K562 (cell line): ENCODE measurements around the gene IL1B. TPM values are rescaled to one million over a fixed set of nuclear protein-coding genes. Genes with fewer than 3 reads are reported as not detected.

Experiments
- ATAC-seq: fragments of 200-7000 bp; cut with Tn5 transposase; 3 replicates; pipeline ENCODE4 v1.9.1; 2020; ENCODE audit warnings: moderate library complexity
- BruUV-seq: library from RNA; stranded (reverse); fragments of 400-500 nt; replicated peaks from 2 replicates; lab custom pipeline; 2021; lab: Mats Ljungman, UMichigan
- CTCF ChIA-PET: fragments of 300-600 bp; formaldehyde crosslinking; extraction: SDS; loops from one replicate; lab custom pipeline; 2021; ENCODE audit warnings: low intra/inter-chr PET ratio; lab: Yijun Ruan, JAX
- POLR2A ChIA-PET: fragments of 300-600, 350-650 bp; sonication (Branson Sonifier 250); formaldehyde crosslinking; extraction: SDS; loops from one replicate; lab custom pipeline; 2021; ENCODE audit warnings: antibody characterized with exemption, inconsistent platforms; lab: Yijun Ruan, JAX
- DNase-seq, 4 experiments: peaks; one replicate each; pipeline versions ENCODE4 v3.0.0 to v3.0.0-alpha.2; 2011 to 2018; ENCODE audit warnings: low spot score in 3 of 4, mixed read lengths in 3 of 4; ENCODE audit errors: extremely low read depth in 1 of 4
- FAIRE-seq: peaks from 2 replicates; lab custom pipeline; 2011; peaks lifted over from hg19 to GRCh38; lab: Jason Lieb, UNC
- H2AFZ ChIP-seq: 2 replicates; pipeline ENCODE4 v1.6.0; 2011; ENCODE audit warnings: low read depth, low read length, control low read depth, inconsistent platforms
- H3K27ac ChIP-seq: fragments of 200-600 bp; 3 replicates; pipeline ENCODE4 v1.8.0; 2011; ENCODE audit warnings: low read depth, mild to moderate bottlenecking, control low read depth, inconsistent platforms, low read length, moderate library complexity, mixed read lengths; ENCODE audit errors: extremely low read depth
- H3K27me3 ChIP-seq, 2 experiments: fragments of 300-600 bp in 1 of 2; 2 replicates in 1 of 2; 3 replicates in 1 of 2; pipeline versions ENCODE4 v1.6.0 to v1.8.0; 2011; ENCODE audit warnings: inconsistent platforms in 2 of 2, low read length in 2 of 2, mild to moderate bottlenecking in 1 of 2, mixed read lengths in 1 of 2, moderate library complexity in 1 of 2; ENCODE audit not compliant: control insufficient read depth in 2 of 2, insufficient read depth in 2 of 2
- H3K36me3 ChIP-seq: fragments of 300-600 bp; 3 replicates; pipeline ENCODE4 v1.8.0; 2011; ENCODE audit warnings: mild to moderate bottlenecking, low read length, inconsistent platforms; ENCODE audit not compliant: control insufficient read depth, insufficient read depth
- H3K4me1 ChIP-seq, 2 experiments: fragments of 200-600 bp in 1 of 2; replicated peaks in 1 of 2; 2 replicates in 1 of 2; 3 replicates in 1 of 2; pipeline versions ENCODE4 v1.5.1 to v1.8.0; 2011; ENCODE audit warnings: inconsistent platforms in 2 of 2, low read length in 2 of 2, mild to moderate bottlenecking in 1 of 2, mixed read lengths in 1 of 2, moderate library complexity in 1 of 2; ENCODE audit not compliant: control insufficient read depth in 2 of 2, insufficient read depth in 2 of 2
- H3K4me2 ChIP-seq: 2 replicates; pipeline ENCODE4 v1.6.1; 2011; ENCODE audit warnings: low read length, control low read depth, inconsistent platforms, mixed read lengths; ENCODE audit not compliant: insufficient read depth
- H3K4me3 ChIP-seq: fragments of 200-600 bp; sonication (generic), shearing (Covaris generic); 2 replicates; pipeline ENCODE4 v1.5.1; 2016; ENCODE audit warnings: control low read depth, inconsistent platforms
- H3K79me2 ChIP-seq: fragments of 200-600 bp; 3 replicates; pipeline ENCODE4 v1.8.0; 2011; ENCODE audit warnings: low read length, inconsistent platforms; ENCODE audit not compliant: control insufficient read depth, insufficient read depth
- H3K9ac ChIP-seq, 2 experiments: 2 replicates each; pipeline versions ENCODE4 v1.6.0 to v1.6.1; 2011; ENCODE audit warnings: low read depth in 2 of 2, low read length in 2 of 2, control low read depth in 1 of 2, inconsistent platforms in 1 of 2, mild to moderate bottlenecking in 1 of 2, mixed read lengths in 1 of 2; ENCODE audit not compliant: insufficient read depth in 1 of 2
- H3K9me1 ChIP-seq: one replicate; pipeline ENCODE4 v1.6.0; 2011; ENCODE audit warnings: inconsistent platforms, mild to moderate bottlenecking, low read length, moderate library complexity; ENCODE audit not compliant: control insufficient read depth, insufficient read depth
- H3K9me3 ChIP-seq: replicated peaks from 2 replicates; pipeline ENCODE4 v1.5.1; 2011; ENCODE audit warnings: low read depth, low read length, inconsistent platforms; ENCODE audit not compliant: control insufficient read depth, insufficient read depth
- H4K20me1 ChIP-seq: replicated peaks from 2 replicates; pipeline ENCODE4 v1.6.1; 2011; ENCODE audit warnings: low read length, inconsistent platforms, mixed read lengths; ENCODE audit not compliant: control insufficient read depth, insufficient read depth
- ZNF282 ChIP-seq: sonication (generic); formaldehyde crosslinking; IDR thresholded peaks from 2 replicates; pipeline ENCODE4 v1.8.1; 2023; ENCODE audit warnings: missing genetic modification reagents
- WGBS: fragments of 100-300 bp; shearing (Covaris generic); methylation state at CpG from one replicate; pipeline ENCODE4 v1.1.6; 2016; ENCODE audit warnings: low coverage, mixed read lengths; ENCODE audit not compliant: insufficient coverage; ENCODE audit errors: missing lambda C conversion rate; 5-methylcytosine and 5-hydroxymethylcytosine counted together
- in situ Hi-C: fragments of 300-500 bp; cut with MboI; formaldehyde crosslinking; loops from 4 replicates; pipeline ENCODE4 v1.15.0; 2018; ENCODE audit warnings: inconsistent platforms, mixed read lengths
- intact Hi-C: fragments of 100-400 bp; cut with micrococcal nuclease; formaldehyde crosslinking; loops from 2 replicates; pipeline ENCODE4 v1.14.2; 2022
- polyA plus RNA-seq, 8 experiments: library from polyadenylated mRNA; depleted of rRNA in 4 of 8; stranded (reverse) in 5 of 8; unstranded in 3 of 8; fragments of >200 nt; fragmentation: Nextera tagmentation in 2 of 8; fragmentation: Illumina TruSeq in 1 of 8; extraction: Ambion mirVana in 2 of 8; extraction: Trizol in 1 of 8; gene quantifications; 2 replicates each; pipeline versions ENCODE4 v1.2.1 to v1.2.3, GENCODE V29; 2011 to 2014; ENCODE audit warnings: inconsistent platforms in 1 of 8, missing spikeins in 1 of 8
- total RNA-seq, 7 experiments: library from RNA; depleted of rRNA in 6 of 7; stranded (reverse); fragments of >200 nt in 6 of 7; fragmentation: Illumina TruSeq in 2 of 7; extraction: Trizol in 2 of 7; gene quantifications; 2 replicates each; pipeline versions ENCODE4 v1.2.1 to v1.2.3, GENCODE V29; 2011 to 2021; ENCODE audit warnings: low replicate concordance in 1 of 7
- TF ChIP-seq, protein P1 (sequence below), 3 experiments: IDR thresholded peaks in 2 of 3; conservative IDR thresholded peaks in 1 of 3; 2 replicates each; pipeline ENCODE4 v1.5.1; 2011 to 2012; ENCODE audit warnings: low read length in 3 of 3, mild to moderate bottlenecking in 3 of 3, control low read depth in 2 of 3, improper control_type of control experiment in 1 of 3, inconsistent platforms in 1 of 3, low read depth in 1 of 3, mixed read lengths in 1 of 3, moderate library complexity in 1 of 3; ENCODE audit not compliant: insufficient read depth in 2 of 3

Gene IL1B
- total and polyA plus RNA-seq, 9 of the 15 experiments (the other 6 are each of a cell fraction or from before 2014, with no cell fraction given): 0.29 TPM; not detected in 8

DNA sequence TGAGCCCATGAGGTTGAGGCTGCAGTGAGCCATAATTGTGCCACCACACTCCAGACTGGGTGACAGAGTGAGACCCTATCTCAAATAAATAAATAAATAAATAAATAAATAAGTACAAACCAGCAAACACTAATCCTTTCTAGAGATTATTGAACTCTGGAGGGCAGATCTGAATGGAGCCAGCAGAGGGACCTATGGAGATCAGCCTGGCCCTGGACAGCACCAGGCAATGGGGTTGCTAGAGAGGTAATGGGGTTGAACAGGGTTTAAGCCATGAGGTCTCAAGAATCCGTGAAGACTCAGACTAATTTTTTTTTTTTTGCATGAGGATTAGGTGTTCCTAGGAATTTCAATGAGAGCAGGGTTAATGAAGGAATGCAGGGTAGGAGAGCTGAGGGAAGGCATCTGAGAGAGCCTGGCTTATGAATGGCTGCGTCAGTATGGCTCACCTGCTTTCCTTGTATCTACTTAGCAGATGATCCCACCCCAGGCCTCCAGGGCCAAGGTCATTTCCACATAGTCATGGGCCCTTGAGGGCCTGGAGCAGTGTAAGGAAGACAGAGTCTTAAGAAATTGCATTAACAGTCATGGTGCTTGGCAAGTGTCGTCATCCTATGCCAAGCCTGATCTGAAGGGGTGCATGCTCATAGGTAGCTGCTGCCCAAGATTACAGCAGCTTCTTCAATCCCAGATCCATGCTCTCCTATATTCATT is 39.8 kb upstream of the IL1B start:
- BruUV-seq: no TSS peak
- H3K4me2 ChIP-seq: no peak overlapping the region
- no peak overlapping the region for H2AFZ ChIP-seq
- FAIRE-seq: no peak
- CTCF ChIA-PET: no interaction called here
- no peak for TF ChIP-seq ZNF282 (CRISPR knock-in tag)
- TF ChIP-seq, protein P1, sequence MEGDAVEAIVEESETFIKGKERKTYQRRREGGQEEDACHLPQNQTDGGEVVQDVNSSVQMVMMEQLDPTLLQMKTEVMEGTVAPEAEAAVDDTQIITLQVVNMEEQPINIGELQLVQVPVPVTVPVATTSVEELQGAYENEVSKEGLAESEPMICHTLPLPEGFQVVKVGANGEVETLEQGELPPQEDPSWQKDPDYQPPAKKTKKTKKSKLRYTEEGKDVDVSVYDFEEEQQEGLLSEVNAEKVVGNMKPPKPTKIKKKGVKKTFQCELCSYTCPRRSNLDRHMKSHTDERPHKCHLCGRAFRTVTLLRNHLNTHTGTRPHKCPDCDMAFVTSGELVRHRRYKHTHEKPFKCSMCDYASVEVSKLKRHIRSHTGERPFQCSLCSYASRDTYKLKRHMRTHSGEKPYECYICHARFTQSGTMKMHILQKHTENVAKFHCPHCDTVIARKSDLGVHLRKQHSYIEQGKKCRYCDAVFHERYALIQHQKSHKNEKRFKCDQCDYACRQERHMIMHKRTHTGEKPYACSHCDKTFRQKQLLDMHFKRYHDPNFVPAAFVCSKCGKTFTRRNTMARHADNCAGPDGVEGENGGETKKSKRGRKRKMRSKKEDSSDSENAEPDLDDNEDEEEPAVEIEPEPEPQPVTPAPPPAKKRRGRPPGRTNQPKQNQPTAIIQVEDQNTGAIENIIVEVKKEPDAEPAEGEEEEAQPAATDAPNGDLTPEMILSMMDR (IDR thresholded peaks at IDR 0.05 in 2 of 3, conservative IDR thresholded peaks at IDR 0.05 in 1 of 3; ENCODE audit: insufficient read depth in 2 of 3, low read depth in 1 of 3, low read length in 3 of 3): peak in 1 of 3 experiments; percentile 19; a peak in 1 of 6 replicates
- H3K9me3 ChIP-seq: no peaks in the 10 kb centered on the region
- ATAC-seq: peak; percentile 61; the same call in 1 of the 3 replicates
- H3K9me1 ChIP-seq: no peaks in the 10 kb centered on the region
- H3K79me2 ChIP-seq: no peaks in the 10 kb centered on the region
- no peaks in the 10 kb centered on the region for H3K36me3 ChIP-seq
- no peak overlapping the region for H3K27ac ChIP-seq
- intact Hi-C loops (no loop called here), in situ Hi-C loops (loop anchor here (5.0 to 25.0 kb wide), 2 partner anchors 124 to 264 kb away; no protein-coding TSS in a partner anchor)
- no peak overlapping the region for H3K4me3 ChIP-seq
- DNase-seq: no peak
- no peak overlapping the region for H3K9ac ChIP-seq
- 32% methylated on average over 3 of the region's 3 CpGs for WGBS
- H3K4me1 ChIP-seq: peaks cover 0 to 7% of the 10 kb centered on the region in 2 experiments; a peak in 3 of 5 replicates
- POLR2A ChIA-PET: no interaction called here
- no peaks in the 10 kb centered on the region for H4K20me1 ChIP-seq
- peaks cover 0 to 14% of the 10 kb centered on the region in 2 experiments; a peak in 1 of 5 replicates for H3K27me3 ChIP-seq
